IgD-negative memory B cell (primary cell): Measurements from ENCODE around the gene AAMP. TPM values are rescaled to one million over a fixed set of nuclear protein-coding genes. Genes with fewer than 3 reads are reported as not detected.
"Not testable (repeated sequence)": the region's sequence is repeated elsewhere in the genome, so short reads cannot be mapped to it uniquely, and the experiment has no call there.

Source experiments
- H3K27ac Mint-ChIP-seq, 3 donors: one replicate each; pipeline ENCODE4 v1.8.0; 2020 to 2022; ENCODE audit warnings: mild to moderate bottlenecking in 3 of 3, mixed read lengths in 3 of 3, moderate library complexity in 1 of 3
- H3K27me3 Mint-ChIP-seq: one replicate; pipeline ENCODE4 v1.8.0; 2021; ENCODE audit warnings: mixed read lengths
- H3K36me3 Mint-ChIP-seq: one replicate; pipeline ENCODE4 v1.8.0; 2020; ENCODE audit warnings: mild to moderate bottlenecking, mixed read lengths
- H3K4me1 Mint-ChIP-seq, 3 donors: one replicate each; pipeline ENCODE4 v1.8.0; 2020 to 2022; ENCODE audit warnings: mixed read lengths in 3 of 3, mild to moderate bottlenecking in 1 of 3
- H3K4me3 Mint-ChIP-seq, 4 donors: one replicate each; pipeline ENCODE4 v1.8.0; 2020 to 2022; ENCODE audit warnings: mild to moderate bottlenecking in 4 of 4, mixed read lengths in 4 of 4, moderate library complexity in 3 of 4
- H3K9me3 Mint-ChIP-seq, 3 donors: one replicate each; pipeline ENCODE4 v1.8.0; 2020 to 2021; ENCODE audit warnings: mixed read lengths in 3 of 3, mild to moderate bottlenecking in 1 of 3
- polyA plus RNA-seq: library from polyadenylated mRNA; unstranded; fragments of 300-500 nt; fragmentation: Illumina TruSeq; gene quantifications from one replicate; pipeline ENCODE4 v1.2.3, GENCODE V29; 2021

AAMP gene
- polyA plus RNA-seq, 1 donor from 2014 or later: 82.0 TPM

- Mint-ChIP-seq H3K4me3 (peak overlapping the region; percentile 57 to 98 (median 86)), H3K4me1 (peaks cover 23 to 43% (median 29%) of the 10 kb centered on the region in 3 donors), H3K27ac (peak overlapping the region; percentile 93 to 96 (median 94))
- H3K9me3 Mint-ChIP-seq, H3K27me3 Mint-ChIP-seq, H3K36me3 Mint-ChIP-seq: not testable (repeated sequence)
Measured at GRCh38 chr2:218273214-218273907, 3.4 kb upstream of the AAMP start.

GRCh38 chr2:218272531-218273212 is 2.7 kb upstream of the AAMP start:
- Mint-ChIP-seq H3K36me3 (no peaks in the 10 kb centered on the region), H3K27ac (peak overlapping the region; percentile 93 to 96 (median 94)), H3K4me3 (peak overlapping the region; percentile 57 to 98 (median 86))

GRCh38 chr2:218271865-218272530 is 2.1 kb upstream of the AAMP start:
- Mint-ChIP-seq H3K9me3 (no peaks in the 10 kb centered on the region), H3K36me3 (no peaks in the 10 kb centered on the region), H3K4me3 (peak overlapping the region; percentile 82 to 98 (median 92)), H3K4me1 (peaks cover 29 to 46% (median 29%) of the 10 kb centered on the region in 3 donors), H3K27ac (peak overlapping the region; percentile 81 to 96 (median 94)), H3K27me3 (peaks cover 2% of the 10 kb centered on the region)

More at GRCh38 chr2:218272531-218273212, 2.7 kb upstream of the AAMP start:
- Mint-ChIP-seq H3K27me3 (peaks cover 2% of the 10 kb centered on the region), H3K4me1 (peaks cover 23 to 43% (median 29%) of the 10 kb centered on the region in 3 donors), H3K9me3 (no peaks in the 10 kb centered on the region)

- Mint-ChIP-seq H3K36me3 (no peaks in the 10 kb centered on the region), H3K27ac (peak overlapping the region; percentile 47 to 96 (median 94)), H3K4me1 (peaks cover 29 to 46% (median 29%) of the 10 kb centered on the region in 3 donors), H3K27me3 (peaks cover 2% of the 10 kb centered on the region), H3K4me3 (peak overlapping the region; percentile 88 to 98 (median 92)), H3K9me3 (no peaks in the 10 kb centered on the region)
Measured at GRCh38 chr2:218271487-218271797, 1.5 kb upstream of the AAMP start.

DNA sequence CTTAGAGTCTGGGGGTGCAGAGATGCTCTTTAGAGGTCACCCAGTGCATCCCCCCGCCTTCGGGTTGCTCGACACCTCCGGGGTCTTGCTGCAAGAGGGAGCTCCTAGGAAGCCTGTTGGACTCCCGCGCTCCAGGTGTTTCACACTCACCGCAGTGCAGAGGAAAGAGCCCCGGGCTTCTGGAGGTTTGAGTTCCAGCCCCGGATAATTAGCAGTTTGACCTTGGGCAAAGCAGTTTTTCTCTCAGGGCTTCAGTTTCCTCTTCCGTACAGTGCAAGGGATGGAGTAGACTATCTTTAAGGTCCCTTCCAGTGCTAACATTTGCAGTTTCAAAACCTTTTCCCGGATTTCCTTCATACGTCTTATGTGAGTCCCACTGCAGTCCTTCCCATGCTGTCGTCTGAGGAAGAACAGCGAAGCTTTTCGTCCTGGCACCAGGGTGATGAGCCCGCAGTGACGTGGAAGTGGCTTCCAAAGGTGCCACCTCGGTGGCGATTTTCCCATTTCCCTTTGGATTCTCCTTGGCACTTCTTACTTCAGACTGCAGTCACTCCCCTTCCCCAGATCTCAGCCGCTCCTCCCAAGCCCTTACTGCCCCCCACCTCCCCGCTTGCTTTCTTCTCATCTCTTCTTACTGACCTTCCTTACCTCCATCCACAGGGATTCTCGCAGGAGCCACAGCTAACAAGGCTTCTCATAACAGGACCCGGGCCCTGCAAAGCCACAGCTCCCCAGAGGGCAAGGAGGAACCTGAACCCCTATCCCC is 967 bp upstream of the AAMP start:
- Mint-ChIP-seq H3K9me3 (no peaks in the 10 kb centered on the region), H3K36me3 (no peaks in the 10 kb centered on the region), H3K27ac (peak overlapping the region; percentile 67 to 96 (median 81)), H3K4me3 (peak overlapping the region; percentile 91 to 99 (median 96)), H3K4me1 (peaks cover 29 to 48% (median 30%) of the 10 kb centered on the region in 3 donors), H3K27me3 (peaks cover 2% of the 10 kb centered on the region)

GRCh38 chr2:218267259-218267658 is 2.7 kb downstream of the AAMP start:
- Mint-ChIP-seq H3K4me1 (peaks cover 20 to 31% (median 31%) of the 10 kb centered on the region in 3 donors), H3K9me3 (no peaks in the 10 kb centered on the region), H3K27me3 (peaks cover 2% of the 10 kb centered on the region), H3K27ac (peak overlapping the region in 1 of 3 donors; percentile 26), H3K36me3 (no peaks in the 10 kb centered on the region), H3K4me3 (peak overlapping the region in 2 of 4 donors; percentile 66 to 78)

DNA sequence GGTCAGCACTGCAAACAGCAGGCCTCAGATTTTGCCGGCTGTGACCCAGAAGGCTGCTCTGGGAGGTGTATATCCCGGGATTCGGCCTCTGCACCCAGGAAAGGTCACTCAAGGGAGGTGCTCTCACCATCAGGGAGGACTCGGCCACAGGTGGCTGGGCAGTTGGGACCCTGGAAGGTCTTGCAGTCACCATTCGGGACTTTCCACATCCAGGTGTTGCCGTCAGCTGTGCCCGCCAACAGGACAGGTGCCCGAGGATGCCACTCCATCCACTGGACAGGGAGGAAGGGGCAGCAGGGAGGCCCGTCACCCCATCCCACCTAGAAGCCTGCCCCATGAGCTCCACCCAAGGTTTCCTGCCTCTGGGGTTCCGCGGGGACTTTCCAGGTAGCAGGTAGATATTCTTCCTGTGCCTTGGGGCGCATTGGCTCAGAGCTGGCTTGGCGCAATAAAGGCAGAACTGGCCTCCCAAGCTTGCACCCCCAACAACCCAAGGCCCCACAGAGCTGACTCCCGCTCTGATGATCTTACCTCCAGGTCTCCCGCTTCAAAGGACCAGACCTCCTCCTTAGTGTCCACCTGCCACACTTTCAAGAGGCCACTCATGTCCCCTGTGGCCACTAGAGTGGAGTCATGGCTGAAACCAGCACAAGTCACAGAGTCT is 3.5 kb downstream of the AAMP start:
- Mint-ChIP-seq H3K4me3 (peak overlapping the region in 2 of 4 donors; percentile 40 to 78), H3K9me3 (no peaks in the 10 kb centered on the region), H3K27me3 (peaks cover 2% of the 10 kb centered on the region), H3K4me1 (peaks cover 14 to 28% (median 26%) of the 10 kb centered on the region in 3 donors), H3K36me3 (no peaks in the 10 kb centered on the region), H3K27ac (peak overlapping the region in 2 of 3 donors; percentile 35 to 68)

DNA sequence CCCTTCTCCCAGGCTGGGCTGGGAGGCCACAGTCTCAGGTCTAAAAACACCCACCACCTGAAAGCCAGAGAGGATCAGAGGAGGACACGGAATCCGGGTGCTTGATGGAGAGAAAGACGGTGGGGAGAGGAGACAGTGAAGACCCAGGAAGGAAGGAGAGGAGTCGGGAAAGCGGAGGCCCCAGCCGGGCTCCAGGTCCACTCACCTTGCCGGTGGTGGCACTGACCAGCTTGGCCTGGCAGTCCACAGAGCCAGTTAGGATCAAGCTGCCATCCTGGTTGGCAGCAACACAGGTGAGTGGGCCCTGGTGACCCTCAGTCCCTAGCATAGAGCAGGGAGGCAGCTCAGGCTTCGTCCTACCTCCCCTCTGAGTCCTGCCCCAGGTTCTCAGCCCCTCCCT is 4.3 kb downstream of the AAMP start:
- Mint-ChIP-seq H3K4me3 (peak overlapping the region in 1 of 4 donors; percentile 75), H3K27ac (peak overlapping the region in 1 of 3 donors; percentile 68), H3K9me3 (no peaks in the 10 kb centered on the region), H3K27me3 (peaks cover 2% of the 10 kb centered on the region), H3K36me3 (peaks cover 1% of the 10 kb centered on the region), H3K4me1 (peaks cover 18 to 28% (median 27%) of the 10 kb centered on the region in 3 donors)

DNA sequence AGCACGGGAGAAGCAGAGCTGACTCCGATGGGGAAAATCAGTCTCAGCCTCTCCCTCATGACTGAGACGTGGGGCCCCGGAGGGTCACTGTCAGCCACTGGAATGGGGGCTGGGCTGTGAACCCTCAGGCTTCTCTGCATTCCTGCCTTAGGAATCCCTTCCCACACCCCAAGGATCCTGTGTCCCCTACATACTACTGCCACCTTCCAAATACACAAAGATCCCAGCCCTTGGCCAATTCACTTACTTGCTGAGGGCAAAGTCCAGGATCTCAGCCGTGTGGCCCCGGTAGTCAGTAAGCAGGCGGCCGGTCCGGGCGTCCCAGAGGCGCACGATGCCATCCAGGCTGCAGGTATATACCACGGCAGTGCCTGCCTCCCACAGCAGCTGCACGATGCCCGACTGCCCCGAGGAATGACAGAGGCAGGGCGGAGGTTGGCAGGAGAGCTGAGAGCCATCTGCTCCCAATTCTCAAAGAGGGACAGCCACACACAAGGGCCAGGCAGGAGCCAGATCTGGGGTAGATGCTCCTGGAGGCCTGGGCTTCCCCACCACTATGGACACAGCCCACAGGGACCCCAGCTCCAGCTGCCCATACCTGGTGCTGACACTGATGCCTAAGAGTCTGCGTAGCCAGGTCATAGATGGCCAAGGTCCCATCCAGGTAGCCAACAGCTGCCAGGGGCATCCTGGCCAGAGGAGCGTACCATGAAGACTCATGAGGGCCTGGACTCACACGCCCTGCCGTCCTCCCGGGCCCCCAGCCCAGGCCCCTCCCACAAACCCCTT is 5.0 kb downstream of the AAMP start:
- Mint-ChIP-seq H3K36me3 (peaks cover 1% of the 10 kb centered on the region), H3K9me3 (no peaks in the 10 kb centered on the region), H3K27ac (no peak overlapping the region), H3K27me3 (peaks cover 2% of the 10 kb centered on the region), H3K4me3 (peak overlapping the region in 1 of 4 donors; percentile 63), H3K4me1 (peaks cover 16 to 30% (median 21%) of the 10 kb centered on the region in 3 donors)

DNA sequence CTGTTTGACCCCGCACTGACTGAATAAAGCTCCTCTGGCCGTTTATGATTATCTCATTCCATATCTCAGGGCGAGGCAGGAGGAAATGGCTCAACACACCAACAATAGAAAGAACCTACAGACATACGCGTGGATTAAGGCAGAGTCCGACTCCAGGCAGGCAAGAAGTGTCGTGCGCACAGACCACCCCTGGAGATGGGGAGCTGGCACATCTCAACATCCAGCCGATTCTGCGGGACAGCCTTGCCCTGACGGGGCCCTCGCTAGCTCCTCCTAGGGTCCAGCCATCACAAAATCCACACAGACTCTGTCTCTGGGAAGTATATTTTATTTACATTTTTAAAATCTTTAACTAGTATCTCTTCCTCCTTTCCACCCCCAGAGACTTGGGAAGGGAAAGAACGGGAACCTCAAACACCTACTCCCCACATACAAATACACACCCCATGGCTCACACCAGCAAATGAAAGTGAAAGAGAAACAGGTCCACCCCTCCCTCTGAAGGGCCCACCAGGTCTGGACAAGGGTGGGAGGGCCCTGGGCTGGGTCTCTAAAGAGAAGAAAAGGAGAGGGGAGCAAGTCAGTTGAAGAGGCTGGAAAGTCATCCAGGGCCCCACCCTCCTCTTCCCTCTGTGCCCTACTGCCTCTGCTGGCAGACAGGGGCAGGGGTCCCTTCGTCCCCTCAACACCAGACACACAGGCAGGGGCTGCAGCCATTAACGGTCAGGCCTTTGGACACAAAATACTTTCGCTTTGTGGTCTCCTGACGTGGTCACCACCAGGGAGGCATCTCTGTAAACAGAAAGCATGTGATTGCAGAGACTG is 5.9 kb downstream of the AAMP start:
- Mint-ChIP-seq H3K4me3 (peak overlapping the region in 1 of 4 donors; percentile 57), H3K27me3 (no peaks in the 10 kb centered on the region), H3K9me3 (no peaks in the 10 kb centered on the region), H3K27ac (peak overlapping the region in 2 of 3 donors; percentile 51 to 53), H3K4me1 (peaks cover 16 to 32% (median 24%) of the 10 kb centered on the region in 3 donors), H3K36me3 (peaks cover 1% of the 10 kb centered on the region)

DNA sequence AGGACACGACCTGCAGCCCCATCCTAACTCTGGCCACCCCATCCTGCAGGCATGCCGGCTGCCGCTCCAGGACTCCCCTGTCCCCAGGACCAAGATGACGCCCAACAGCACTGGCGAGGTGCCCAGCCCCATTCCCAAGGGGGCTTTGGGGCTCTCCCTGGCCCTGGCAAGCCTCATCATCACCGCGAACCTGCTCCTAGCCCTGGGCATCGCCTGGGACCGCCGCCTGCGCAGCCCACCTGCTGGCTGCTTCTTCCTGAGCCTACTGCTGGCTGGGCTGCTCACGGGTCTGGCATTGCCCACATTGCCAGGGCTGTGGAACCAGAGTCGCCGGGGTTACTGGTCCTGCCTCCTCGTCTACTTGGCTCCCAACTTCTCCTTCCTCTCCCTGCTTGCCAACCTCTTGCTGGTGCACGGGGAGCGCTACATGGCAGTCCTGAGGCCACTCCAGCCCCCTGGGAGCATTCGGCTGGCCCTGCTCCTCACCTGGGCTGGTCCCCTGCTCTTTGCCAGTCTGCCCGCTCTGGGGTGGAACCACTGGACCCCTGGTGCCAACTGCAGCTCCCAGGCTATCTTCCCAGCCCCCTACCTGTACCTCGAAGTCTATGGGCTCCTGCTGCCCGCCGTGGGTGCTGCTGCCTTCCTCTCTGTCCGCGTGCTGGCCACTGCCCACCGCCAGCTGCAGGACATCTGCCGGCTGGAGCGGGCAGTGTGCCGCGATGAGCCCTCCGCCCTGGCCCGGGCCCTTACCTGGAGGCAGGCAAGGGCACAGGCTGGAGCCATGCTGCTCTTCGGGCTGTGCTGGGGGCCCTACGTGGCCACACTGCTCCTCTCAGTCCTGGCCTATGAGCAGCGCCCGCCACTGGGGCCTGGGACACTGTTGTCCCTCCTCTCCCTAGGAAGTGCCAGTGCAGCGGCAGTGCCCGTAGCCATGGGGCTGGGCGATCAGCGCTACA is 7.0 kb downstream of the AAMP start:
- Mint-ChIP-seq H3K4me3 (peak overlapping the region in 1 of 4 donors; percentile 45), H3K4me1 (peaks cover 16 to 36% (median 24%) of the 10 kb centered on the region in 3 donors), H3K9me3 (no peaks in the 10 kb centered on the region), H3K27me3 (no peaks in the 10 kb centered on the region), H3K27ac (peak overlapping the region in 1 of 3 donors; percentile 47), H3K36me3 (peaks cover 1% of the 10 kb centered on the region)

DNA sequence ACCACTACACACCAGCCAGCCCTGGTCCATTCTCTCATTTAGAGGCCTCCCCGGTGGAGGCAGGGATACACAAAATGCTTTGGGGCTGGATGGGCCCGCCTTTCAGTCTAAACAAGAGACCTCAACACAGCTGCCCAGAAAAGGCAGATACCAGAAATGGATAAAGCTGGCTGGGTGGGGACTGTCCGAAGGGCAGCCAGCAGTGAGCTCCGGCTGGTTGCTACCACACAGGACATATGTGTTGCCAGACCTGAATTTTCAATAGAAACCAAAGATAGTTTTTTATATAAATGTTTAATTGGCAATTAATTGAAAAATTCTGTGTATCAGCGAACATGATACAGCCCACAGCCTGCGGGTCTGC is 7.7 kb downstream of the AAMP start:
- H3K9me3 Mint-ChIP-seq: no peaks in the 10 kb centered on the region
- H3K4me1 Mint-ChIP-seq: peaks cover 20 to 39% (median 27%) of the 10 kb centered on the region in 3 donors
- no peaks in the 10 kb centered on the region for H3K27me3 Mint-ChIP-seq
- H3K27ac Mint-ChIP-seq: no peak overlapping the region
- H3K4me3 Mint-ChIP-seq: no peak overlapping the region
- peaks cover 1% of the 10 kb centered on the region for H3K36me3 Mint-ChIP-seq
